Gastrocnemius medialis (tissue), 4 donors: Measurements from ENCODE around the gene C4B. TPM values are rescaled to one million over a fixed set of nuclear protein-coding genes. Genes with fewer than 3 reads are reported as not detected.

Experiments used
- ATAC-seq, 2 donors: fragments of 150-250 bp; one replicate each; pipeline ENCODE4 v1.9.1; 2016
- DNase-seq, 2 donors: peaks; one replicate each; pipeline ENCODE4 v3.0.0-alpha.2; 2019
- H3K27ac ChIP-seq, 4 donors: fragments of 200-600 bp; sonication (generic); 1 replicate in 1 of 4; 2 replicates in 3 of 4; pipeline ENCODE4 v1.5.1; 2016 to 2018; ENCODE audit warnings: mild to moderate bottlenecking in 2 of 4, moderate library complexity in 1 of 4
- H3K27me3 ChIP-seq, 3 donors: fragments of 200-600 bp; sonication (generic) in 2 of 3; 1 replicate in 1 of 3; 2 replicates in 2 of 3; pipeline versions ENCODE4 v1.5.1 to v1.6.0; 2016 to 2019; ENCODE audit warnings: mild to moderate bottlenecking in 1 of 3, moderate library complexity in 1 of 3
- H3K36me3 ChIP-seq, 2 donors: fragments of 200-600 bp; sonication (generic) in 1 of 2; one replicate each; pipeline ENCODE4 v1.5.1; 2017 to 2018
- H3K4me1 ChIP-seq, 2 donors: fragments of 200-600 bp; sonication (generic) in 1 of 2; one replicate each; pipeline ENCODE4 v1.5.1; 2016 to 2017; ENCODE audit warnings: mild to moderate bottlenecking in 2 of 2
- H3K4me3 ChIP-seq, 4 donors: fragments of 200-600 bp; sonication (generic) in 3 of 4; 1 replicate in 1 of 4; 2 replicates in 3 of 4; pipeline ENCODE4 v1.5.1; 2016 to 2019; ENCODE audit warnings: mild to moderate bottlenecking in 2 of 4
- H3K9me3 ChIP-seq, 3 donors: fragments of 200-600 bp; sonication (generic) in 2 of 3; 1 replicate in 1 of 3; 2 replicates in 2 of 3; pipeline ENCODE4 v1.5.1; 2016 to 2019
- CTCF ChIP-seq, 5 experiments: fragments of 450-650 bp in 3 of 5; fragments of 200-600 bp in 2 of 5; sonication (generic) in 2 of 5; IDR thresholded peaks in 4 of 5; conservative IDR thresholded peaks in 1 of 5; 1 replicate in 4 of 5; 2 replicates in 1 of 5; pipeline ENCODE4 v1.5.1; 2016 to 2019; ENCODE audit warnings: antibody characterized with exemption in 5 of 5, mild to moderate bottlenecking in 3 of 5, moderate library complexity in 3 of 5
- POLR2A ChIP-seq, 2 donors: fragments of 450-650 bp; IDR thresholded peaks; one replicate each; pipeline ENCODE4 v1.6.1; 2017; ENCODE audit warnings: antibody characterized with exemption in 2 of 2, mild to moderate bottlenecking in 2 of 2, moderate library complexity in 2 of 2
- in situ Hi-C, 4 donors: fragments of 200-750 bp; cut with MboI; loops; one replicate each; pipeline versions ENCODE4 v1.15.0 to v1.8.0; 2017; ENCODE audit warnings: low sequenced_read_pairs in 4 of 4
- intact Hi-C: fragments of 100-400 bp; cut with DNase I; formaldehyde crosslinking; loops from one replicate; pipeline ENCODE4 v1.15.1; 2023; ENCODE audit warnings: low total_unique reads
- total RNA-seq, 4 donors: library from RNA; depleted of rRNA; stranded (reverse); fragments of >200 nt; gene quantifications; one replicate each; pipeline versions ENCODE4 v1.1.0 to v1.2.3, GENCODE V29; 2016

The C4B gene
- total RNA-seq, 4 donors from 2014 or later, result 2.6 to 8.6 (median 6.9) TPM

GRCh38 chr6:32074996-32075532, 60.5 kb downstream of the C4B start:
- TF ChIP-seq POLR2A (IDR thresholded peaks at IDR 0.05), result no peak
- no peak for TF ChIP-seq CTCF (IDR thresholded peaks at IDR 0.05 in 4 of 5, conservative IDR thresholded peaks at IDR 0.05 in 1 of 5)
- no peaks in the 10 kb centered on the region for H3K4me1 ChIP-seq

GRCh38 chr6:32075781-32076180, 61.2 kb downstream of the C4B start:
- no peaks in the 10 kb centered on the region for H3K4me1 ChIP-seq
- in situ Hi-C loops (no loop called here), intact Hi-C loops (no loop called here)
- TF ChIP-seq POLR2A (IDR thresholded peaks at IDR 0.05) (no peak), CTCF (IDR thresholded peaks at IDR 0.05 in 4 of 5, conservative IDR thresholded peaks at IDR 0.05 in 1 of 5) (no peak)
- no peaks in the 10 kb centered on the region for H3K9me3 ChIP-seq
- H3K4me3 ChIP-seq, result no peak overlapping the region
- peak overlapping the region in 1 of 4 donors; percentile 6 for H3K27ac ChIP-seq
- no peak for ATAC-seq
- H3K36me3 ChIP-seq, result no peaks in the 10 kb centered on the region
- no peaks in the 10 kb centered on the region for H3K27me3 ChIP-seq
- DNase-seq, result no peak

More at GRCh38 chr6:32074996-32075532, 60.5 kb downstream of the C4B start:
- DNase-seq, result no peak
- in situ Hi-C loops, result loop anchor here in 1 of 4 donors (25.0 kb wide), 1 partner anchor 113 kb away; the partner anchor contains the start of genes DXO, NELFE and SKIC2
- no peak overlapping the region for H3K4me3 ChIP-seq
- intact Hi-C loops, result no loop called here
- H3K9me3 ChIP-seq, result no peaks in the 10 kb centered on the region
- H3K36me3 ChIP-seq, result no peaks in the 10 kb centered on the region
- no peaks in the 10 kb centered on the region for H3K27me3 ChIP-seq
- ATAC-seq, result no peak
- no peak overlapping the region for H3K27ac ChIP-seq

DNA sequence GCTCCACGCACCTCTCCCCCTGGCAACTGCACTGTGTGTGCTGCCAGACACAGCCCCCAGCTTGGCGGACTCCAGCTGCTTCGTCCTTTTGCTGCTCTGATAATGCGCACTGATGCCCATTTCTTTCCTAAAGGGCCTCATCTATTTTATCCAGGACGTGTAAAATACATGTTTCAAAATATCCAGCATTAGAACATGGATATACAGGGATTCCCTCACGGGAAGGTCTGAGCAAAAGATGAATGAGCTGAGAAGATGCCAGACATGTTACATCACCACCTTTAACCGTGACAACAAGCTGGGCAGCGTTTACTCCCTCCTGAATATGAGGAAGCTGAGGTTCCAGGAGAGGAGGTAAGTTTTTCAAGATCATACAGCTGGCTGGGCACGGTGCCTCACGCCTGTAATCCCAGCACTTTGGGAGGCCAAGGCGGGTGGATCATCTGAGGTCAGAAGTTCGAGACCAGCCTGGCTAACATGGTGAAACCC, 61.8 kb downstream of the C4B start:
- Histone ChIP-seq H3K9me3 (no peaks in the 10 kb centered on the region), H3K27ac (peak overlapping the region in 3 of 4 donors; percentile 39 to 52 (median 44)), H3K4me1 (no peaks in the 10 kb centered on the region), H3K27me3 (no peaks in the 10 kb centered on the region), H3K36me3 (no peaks in the 10 kb centered on the region), H3K4me3 (no peak overlapping the region)
- intact Hi-C loops, result no loop called here
- ATAC-seq (peak; percentile 79 to 83), DNase-seq (peak; percentile 53 to 78)
- TF ChIP-seq POLR2A (IDR thresholded peaks at IDR 0.05) (no peak), CTCF (IDR thresholded peaks at IDR 0.05 in 4 of 5, conservative IDR thresholded peaks at IDR 0.05 in 1 of 5) (no peak)
- in situ Hi-C loops, result no loop called here

DNA sequence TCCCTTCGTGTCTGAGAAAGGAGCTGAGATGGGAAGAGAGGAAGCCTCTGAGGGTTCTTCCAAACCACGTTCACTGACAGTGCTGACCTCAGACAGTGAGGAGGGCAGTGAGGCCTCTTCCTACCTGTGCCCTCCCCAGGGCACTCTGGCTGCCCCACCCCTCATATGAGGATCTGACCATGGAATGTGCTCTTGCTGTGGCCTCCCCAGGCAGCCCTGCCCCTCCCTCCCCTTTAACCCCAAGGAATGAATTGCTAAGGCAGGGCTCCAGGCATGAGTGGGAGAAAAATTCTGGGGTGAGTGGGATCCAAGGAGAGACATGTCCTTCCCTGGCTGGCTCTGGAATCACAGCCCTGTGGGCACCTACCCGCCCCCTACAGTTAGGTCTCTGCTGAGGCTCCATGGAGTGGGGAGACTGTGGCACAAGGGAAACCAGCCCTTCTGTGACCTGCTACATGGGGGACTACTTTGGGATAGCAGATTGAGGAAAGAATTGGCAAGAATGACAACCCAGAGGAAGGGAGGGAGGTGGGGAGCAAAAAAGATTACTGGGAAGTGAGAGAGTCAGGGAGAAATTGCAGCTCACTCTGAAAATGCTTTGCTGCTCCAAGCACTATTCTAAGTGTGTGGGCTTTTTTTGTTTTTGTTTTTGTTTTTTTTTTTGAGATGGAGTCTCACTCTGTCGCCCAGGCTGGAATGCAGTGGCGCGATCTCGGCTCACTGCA, 65.1 kb downstream of the C4B start:
- no peaks in the 10 kb centered on the region for H3K27me3 ChIP-seq
- ATAC-seq, result no peak
- intact Hi-C loops (no loop called here), in situ Hi-C loops (no loop called here)
- no peak for DNase-seq
- H3K4me3 ChIP-seq, result no peak overlapping the region
- TF ChIP-seq CTCF (IDR thresholded peaks at IDR 0.05 in 4 of 5, conservative IDR thresholded peaks at IDR 0.05 in 1 of 5) (no peak), POLR2A (IDR thresholded peaks at IDR 0.05) (no peak)
- H3K36me3 ChIP-seq, result no peaks in the 10 kb centered on the region
- H3K27ac ChIP-seq, result peak overlapping the region in 1 of 4 donors; percentile 24
- H3K4me1 ChIP-seq, result no peaks in the 10 kb centered on the region
- H3K9me3 ChIP-seq, result no peaks in the 10 kb centered on the region
